ENCODE data around the gene PLIN3. TPM values are rescaled to one million over a fixed set of nuclear protein-coding genes. Genes with fewer than 3 reads are reported as not detected.

Gene PLIN3
- total RNA-seq, 2 experiments from 2014 or later, result 81.3 to 115 TPM

DNA sequence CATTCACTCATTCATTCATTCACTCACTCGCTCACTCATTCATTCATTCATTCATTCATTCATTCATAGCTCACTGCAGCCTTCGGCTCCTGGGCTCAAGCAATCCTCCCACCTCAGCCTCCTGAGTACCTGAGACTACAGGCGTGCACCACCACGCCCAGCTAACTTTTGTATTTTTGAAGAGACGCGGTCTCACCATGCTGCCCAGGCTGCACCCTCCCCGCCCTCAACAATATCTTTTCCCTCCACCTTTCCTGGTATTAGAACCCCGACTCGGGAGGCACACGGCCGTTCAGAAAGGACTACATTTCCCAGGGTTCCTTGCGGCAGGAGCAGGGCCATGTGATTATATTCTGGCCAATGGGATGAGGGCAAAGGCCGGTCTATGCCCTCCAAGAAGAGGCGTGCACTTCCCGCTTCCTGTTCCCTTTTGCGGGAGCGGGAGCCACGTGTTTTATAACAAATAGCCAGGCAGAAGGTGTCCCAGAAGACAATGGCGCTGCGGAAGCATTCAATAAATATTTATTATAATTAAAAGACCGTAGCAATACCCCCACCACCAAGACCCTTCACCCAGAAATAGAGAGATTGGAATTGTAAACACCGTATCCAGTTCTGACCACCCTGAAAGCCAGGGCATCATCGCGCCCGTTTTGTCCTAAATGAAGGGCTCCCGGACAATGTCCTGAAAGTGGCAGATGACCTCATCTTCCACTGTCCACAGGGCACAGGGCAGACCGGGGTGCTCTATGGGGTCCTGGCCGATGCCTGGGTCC, 51.9 kb downstream of the PLIN3 start:
- Histone ChIP-seq H3K9me2 (ENCODE audit: insufficient read depth, low read length) (no peaks in the 10 kb centered on the region), H3K27ac (ENCODE audit: low read depth, low read length, poor library complexity, severe bottlenecking) (no peak overlapping the region), H3K79me2 (ENCODE audit: insufficient read depth, low read depth, low read length) (peaks cover under 1% of the 10 kb centered on the region; the same call in 1 of the 2 replicates), H3K4me1 (ENCODE audit: insufficient read depth, low read length, poor library complexity, severe bottlenecking) (peaks cover 24% of the 10 kb centered on the region), H3K4me3 (ENCODE audit: low read depth, low read length, poor library complexity, severe bottlenecking) (no peak overlapping the region), H3K9me3 (ENCODE audit: low read length) (no peaks in the 10 kb centered on the region), H2AFZ (ENCODE audit: low read length) (peak overlapping the region; percentile 42; the same call in 1 of the 2 replicates), H4K20me1 (ENCODE audit: insufficient read depth, low read length) (no peaks in the 10 kb centered on the region), H3K4me2 (ENCODE audit: low read length) (peak overlapping the region; percentile 30; the same call in 1 of the 2 replicates), H3K36me3 (ENCODE audit: insufficient read depth, low read length) (peaks cover 50% of the 10 kb centered on the region)
- DNase-seq (ENCODE audit: low spot score), result peak; percentile 91
- no TSS peak for BruUV-seq (replicated peaks)
- no peak for TF ChIP-seq EZH2phosphoT487 (IDR thresholded peaks at IDR 0.05; ENCODE audit: borderline replicate concordance, low read depth, low read length)
- TF ChIP-seq, protein P1, sequence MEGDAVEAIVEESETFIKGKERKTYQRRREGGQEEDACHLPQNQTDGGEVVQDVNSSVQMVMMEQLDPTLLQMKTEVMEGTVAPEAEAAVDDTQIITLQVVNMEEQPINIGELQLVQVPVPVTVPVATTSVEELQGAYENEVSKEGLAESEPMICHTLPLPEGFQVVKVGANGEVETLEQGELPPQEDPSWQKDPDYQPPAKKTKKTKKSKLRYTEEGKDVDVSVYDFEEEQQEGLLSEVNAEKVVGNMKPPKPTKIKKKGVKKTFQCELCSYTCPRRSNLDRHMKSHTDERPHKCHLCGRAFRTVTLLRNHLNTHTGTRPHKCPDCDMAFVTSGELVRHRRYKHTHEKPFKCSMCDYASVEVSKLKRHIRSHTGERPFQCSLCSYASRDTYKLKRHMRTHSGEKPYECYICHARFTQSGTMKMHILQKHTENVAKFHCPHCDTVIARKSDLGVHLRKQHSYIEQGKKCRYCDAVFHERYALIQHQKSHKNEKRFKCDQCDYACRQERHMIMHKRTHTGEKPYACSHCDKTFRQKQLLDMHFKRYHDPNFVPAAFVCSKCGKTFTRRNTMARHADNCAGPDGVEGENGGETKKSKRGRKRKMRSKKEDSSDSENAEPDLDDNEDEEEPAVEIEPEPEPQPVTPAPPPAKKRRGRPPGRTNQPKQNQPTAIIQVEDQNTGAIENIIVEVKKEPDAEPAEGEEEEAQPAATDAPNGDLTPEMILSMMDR (conservative IDR thresholded peaks at IDR 0.05; ENCODE audit: low read length), result no peak
- POLR2A ChIA-PET, result no interaction called here
- intact Hi-C loops (cut with micrococcal nuclease; ENCODE audit: unreplicated experiment), result no loop called here
- CTCF ChIA-PET (ENCODE audit: unreplicated experiment), result no interaction called here

DNA sequence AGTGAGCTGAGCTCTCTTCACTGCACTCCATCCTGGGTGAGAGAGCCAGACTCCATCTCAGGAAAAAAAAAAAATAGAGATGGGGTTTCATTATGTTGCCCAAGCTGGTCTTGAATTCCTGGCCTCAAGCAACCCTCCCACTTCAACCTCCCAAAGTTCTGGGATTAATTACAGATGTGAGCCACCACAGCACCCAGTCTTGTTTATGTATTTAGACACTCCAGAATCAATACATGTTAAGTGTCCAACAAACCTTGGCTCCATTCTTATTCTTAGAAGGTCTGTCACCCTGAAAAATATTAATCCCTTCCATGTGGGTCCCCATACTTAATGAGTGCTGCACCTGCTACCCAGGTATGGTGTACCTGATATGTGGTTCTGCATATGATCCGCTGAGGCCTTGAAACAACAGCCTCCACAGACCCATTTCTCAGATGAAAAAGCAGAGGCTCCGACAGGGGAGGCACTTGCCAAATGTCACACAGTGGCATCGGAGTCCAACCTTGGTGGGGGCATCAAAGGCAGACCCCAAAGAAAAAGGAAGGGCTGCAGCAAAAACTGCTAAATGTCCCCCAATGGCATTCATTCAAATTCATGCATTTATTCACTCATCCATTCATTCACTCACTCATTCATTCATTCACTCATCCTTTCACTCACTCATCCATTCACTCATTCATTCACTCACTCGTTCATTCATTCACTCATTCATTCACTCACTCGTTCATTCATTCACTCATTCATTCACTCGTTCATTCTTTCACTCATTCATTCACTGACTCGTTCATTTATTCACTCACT, 52.6 kb downstream of the PLIN3 start:
- Histone ChIP-seq H3K36me3 (ENCODE audit: insufficient read depth, low read length) (peaks cover 50% of the 10 kb centered on the region), H3K9me3 (ENCODE audit: low read length) (no peaks in the 10 kb centered on the region), H3K4me3 (ENCODE audit: low read depth, low read length, poor library complexity, severe bottlenecking) (no peak overlapping the region), H3K79me2 (ENCODE audit: insufficient read depth, low read depth, low read length) (no peaks in the 10 kb centered on the region), H2AFZ (ENCODE audit: low read length) (no peak overlapping the region), H4K20me1 (ENCODE audit: insufficient read depth, low read length) (no peaks in the 10 kb centered on the region), H3K9me2 (ENCODE audit: insufficient read depth, low read length) (no peaks in the 10 kb centered on the region), H3K4me1 (ENCODE audit: insufficient read depth, low read length, poor library complexity, severe bottlenecking) (peaks cover 30% of the 10 kb centered on the region), H3K4me2 (ENCODE audit: low read length) (no peak overlapping the region), H3K27ac (ENCODE audit: low read depth, low read length, poor library complexity, severe bottlenecking) (peak overlapping the region; percentile 59)
- intact Hi-C loops (cut with micrococcal nuclease; ENCODE audit: unreplicated experiment), result no loop called here
- CTCF ChIA-PET (ENCODE audit: unreplicated experiment), result no interaction called here
- TF ChIP-seq EZH2phosphoT487 (IDR thresholded peaks at IDR 0.05; ENCODE audit: borderline replicate concordance, low read depth, low read length), result no peak
- TF ChIP-seq, protein P1 (conservative IDR thresholded peaks at IDR 0.05; ENCODE audit: low read length), result no peak
- DNase-seq (ENCODE audit: low spot score), result no peak
- no TSS peak for BruUV-seq (replicated peaks)
- POLR2A ChIA-PET, result interaction anchor here (0.6 to 1.5 kb wide), 3 partner anchors 11 to 171 kb away, joined by 3 read pairs; no protein-coding TSS in a partner anchor
